ENCODE measurements around the gene PER1. TPM values are rescaled to one million over a fixed set of nuclear protein-coding genes. Genes with fewer than 3 reads are reported as not detected.

PER1 gene
- total RNA-seq, 1 donor from 2014 or later, result 123 TPM

DNA sequence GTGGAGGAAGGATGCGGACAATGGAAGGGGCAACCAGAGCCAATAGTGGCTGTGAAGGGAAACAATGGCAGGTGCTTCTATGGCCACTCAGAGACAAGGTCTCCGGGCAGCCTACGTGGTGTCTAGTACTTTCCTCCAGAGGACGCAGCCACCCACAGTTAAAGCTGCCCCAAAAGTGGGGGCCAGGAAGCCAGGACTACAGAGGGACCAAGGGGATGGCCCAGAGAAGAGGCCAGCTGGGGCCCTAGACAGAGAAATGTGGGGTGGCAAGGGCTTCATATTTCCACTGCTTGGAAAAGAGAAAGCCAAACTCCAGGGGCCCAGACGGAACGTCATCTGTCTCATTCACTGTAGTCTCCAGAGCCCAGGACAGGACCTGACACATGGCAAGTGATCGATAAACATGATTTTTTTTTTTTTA, 837 bp upstream of the PER1 start:
- DNase-seq (ENCODE audit: low spot score), result no peak

DNA sequence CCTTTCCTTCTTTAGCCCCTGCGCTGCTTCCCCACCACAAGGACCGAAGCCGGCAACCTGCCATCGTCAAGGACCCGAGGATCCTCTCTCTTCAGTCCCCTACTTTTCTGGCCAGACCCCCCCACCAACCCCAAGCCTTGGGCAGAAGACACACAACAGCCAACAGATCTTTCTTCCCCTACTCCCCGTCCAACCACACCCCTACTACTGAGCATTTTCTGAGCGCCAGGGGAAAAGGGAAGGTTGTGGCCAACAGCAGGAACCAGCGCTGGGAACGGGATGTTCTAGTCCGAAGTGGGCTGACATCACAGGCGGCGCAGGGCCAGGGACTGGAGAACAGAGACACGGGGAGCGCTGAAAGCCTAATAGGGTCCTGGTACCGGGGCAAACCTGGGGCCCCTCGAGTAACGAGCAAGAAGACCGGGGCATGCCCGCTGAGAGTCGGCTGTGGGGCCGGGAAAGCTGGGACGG, 528 bp downstream of the PER1 start:
- peak; percentile 86 for DNase-seq (ENCODE audit: low spot score)

DNA sequence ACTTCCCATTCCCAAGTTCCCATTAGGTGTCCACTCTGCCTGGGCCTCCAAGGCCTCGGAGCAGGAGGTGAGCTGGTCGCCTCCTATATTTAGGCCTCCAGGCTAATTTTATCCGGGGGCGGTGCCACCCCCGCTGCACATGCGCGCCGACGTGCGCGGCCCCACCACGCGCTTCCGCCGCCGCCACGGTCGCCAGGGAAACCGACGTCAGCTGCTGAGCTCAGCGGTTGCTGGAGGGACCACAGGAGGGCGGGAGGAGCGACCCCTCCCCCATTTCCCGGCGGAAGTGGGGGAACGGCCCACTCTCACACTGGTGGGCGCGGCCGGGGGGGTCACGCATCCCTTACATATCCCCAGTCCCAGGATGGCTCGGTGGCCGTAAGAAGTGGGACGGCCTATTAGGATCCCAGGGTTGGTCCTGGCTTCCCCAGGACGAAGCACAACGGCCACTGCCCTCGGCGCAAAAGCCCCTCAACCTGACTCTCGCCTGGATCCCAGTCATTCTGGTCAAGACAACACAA, 1.0 kb downstream of the PER1 start:
- peak; percentile 92 for DNase-seq (ENCODE audit: low spot score)

DNA sequence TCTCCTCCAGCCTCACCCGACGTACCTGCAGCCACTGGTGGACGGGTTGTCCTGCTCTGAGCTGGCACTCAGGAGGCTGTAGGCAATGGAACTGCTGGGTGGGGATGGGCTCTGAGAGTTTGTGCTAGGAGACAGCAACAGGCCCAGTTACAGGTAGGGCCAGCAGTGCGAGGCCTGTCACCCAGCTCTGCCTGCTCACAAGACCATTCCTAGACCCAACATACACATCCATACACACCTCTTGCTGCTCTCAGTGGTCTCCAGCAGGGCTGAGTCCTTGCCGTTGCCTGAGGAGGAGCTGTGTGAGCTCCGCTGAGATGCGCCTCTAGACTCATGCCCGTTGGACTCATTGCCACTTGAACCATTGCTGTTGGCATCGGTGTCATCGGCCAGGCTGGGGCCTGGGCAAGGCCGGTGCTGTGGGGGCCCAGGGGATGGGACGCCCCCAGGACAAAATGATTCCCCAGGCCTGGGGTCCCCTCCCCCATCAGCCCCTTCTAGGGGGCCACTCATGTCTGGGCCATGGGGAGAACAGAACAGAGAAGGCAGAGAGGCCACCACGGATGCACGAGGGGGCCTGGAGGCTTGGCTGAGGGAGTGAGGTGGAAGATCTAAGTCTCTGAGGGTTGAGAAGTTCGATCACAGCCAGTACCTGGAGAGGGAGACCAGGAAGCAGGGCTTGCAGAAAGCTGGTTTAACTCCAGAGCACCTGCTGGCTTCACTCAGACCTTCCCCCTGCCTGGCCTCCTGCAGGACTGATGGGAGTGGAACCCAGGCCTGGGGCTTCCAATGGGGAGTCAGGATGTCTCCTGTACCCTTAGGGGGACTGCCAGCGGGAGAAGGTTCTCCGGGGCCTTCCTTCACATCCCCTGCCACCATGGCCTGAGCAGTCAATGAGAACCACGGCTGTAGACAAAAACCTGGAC, 1.7 kb downstream of the PER1 start:
- no peak for DNase-seq (ENCODE audit: low spot score)

DNA sequence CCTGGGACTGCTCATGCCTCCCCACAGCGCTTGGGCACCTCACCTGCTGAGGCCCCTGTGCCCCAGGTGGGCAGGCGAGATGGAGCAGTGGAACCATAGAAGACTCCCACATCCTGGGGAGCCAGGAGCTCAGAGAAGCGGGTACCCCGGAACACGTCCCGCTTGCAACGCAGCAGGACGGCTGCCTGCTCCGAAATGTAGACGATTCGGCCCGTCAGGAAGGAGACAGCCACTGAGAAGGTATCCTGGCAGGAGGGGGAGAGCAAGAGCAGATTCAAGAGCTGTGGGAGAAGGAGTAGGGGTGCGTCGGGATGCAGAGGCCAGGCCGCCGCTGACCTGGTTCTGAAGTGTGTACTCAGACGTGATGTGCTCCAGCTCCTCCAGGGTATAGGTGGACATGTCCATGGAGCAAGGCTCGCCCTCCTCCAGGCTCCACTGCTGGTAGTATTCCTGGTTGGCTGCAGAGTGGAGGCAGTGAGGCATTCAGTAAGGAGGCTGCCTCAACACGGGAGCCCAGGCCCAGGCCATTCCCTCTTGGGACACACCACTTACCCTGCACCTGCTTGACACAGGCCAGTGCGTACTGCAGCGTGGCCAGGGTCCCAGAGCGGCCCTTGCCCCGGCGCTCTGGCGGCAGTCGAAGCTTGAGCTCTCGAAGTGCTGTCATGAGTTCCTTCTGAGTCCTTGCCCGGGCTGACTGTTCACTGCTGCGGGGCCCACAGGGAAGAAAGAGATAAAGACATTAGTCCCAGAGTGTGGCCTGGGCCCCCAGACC, 2.6 kb downstream of the PER1 start:
- no peak for DNase-seq (ENCODE audit: low spot score)

DNA sequence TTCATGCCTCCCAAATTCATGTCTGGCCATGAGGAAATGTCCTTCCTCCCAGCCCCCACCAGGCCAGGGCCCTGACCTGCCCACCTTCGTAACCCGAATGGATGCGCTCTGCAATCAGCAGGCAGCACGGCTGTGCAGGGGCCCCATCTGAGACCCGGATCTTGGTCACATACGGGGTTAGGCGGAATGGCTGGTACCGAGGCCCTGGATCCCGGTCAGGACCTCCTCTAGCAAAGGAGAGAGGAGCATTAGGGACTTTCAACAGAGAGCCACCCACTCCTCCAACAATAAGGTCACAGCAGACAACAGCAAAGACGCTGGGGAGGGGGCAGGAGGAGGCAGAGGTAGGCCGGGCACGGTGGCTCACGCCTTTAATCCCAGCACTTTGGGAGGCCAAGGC, 3.6 kb downstream of the PER1 start:
- no peak for DNase-seq (ENCODE audit: low spot score)

DNA sequence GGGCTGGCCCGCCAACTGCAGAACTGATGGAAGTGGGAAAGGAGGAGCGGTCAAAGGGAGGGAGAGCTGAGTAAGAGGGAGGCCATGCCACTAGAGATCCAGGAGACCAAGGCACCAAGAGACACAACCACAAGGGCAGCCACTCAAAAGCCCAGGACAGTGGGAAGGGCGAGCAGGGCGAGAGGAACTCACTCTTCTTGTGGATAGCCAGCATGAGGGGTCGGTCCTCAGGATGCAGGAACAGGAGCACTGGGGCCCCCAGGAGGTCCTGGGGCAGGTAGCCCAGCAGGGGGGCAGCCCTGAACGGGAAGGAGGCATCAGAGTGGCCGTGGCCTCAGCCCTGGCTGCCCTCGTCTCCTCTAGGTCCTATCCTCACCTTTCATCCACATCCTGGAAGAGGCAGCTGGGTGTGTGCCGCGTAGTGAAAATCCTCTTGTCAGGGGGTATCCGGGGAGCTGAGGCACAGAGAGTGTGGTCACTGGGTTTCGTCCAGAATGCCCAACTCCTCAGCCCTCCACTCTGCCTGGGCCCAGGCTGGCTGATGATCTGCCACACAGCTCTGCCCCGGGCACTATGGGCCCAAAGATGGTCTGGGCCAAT, 4.3 kb downstream of the PER1 start:
- DNase-seq (ENCODE audit: low spot score), result no peak

DNA sequence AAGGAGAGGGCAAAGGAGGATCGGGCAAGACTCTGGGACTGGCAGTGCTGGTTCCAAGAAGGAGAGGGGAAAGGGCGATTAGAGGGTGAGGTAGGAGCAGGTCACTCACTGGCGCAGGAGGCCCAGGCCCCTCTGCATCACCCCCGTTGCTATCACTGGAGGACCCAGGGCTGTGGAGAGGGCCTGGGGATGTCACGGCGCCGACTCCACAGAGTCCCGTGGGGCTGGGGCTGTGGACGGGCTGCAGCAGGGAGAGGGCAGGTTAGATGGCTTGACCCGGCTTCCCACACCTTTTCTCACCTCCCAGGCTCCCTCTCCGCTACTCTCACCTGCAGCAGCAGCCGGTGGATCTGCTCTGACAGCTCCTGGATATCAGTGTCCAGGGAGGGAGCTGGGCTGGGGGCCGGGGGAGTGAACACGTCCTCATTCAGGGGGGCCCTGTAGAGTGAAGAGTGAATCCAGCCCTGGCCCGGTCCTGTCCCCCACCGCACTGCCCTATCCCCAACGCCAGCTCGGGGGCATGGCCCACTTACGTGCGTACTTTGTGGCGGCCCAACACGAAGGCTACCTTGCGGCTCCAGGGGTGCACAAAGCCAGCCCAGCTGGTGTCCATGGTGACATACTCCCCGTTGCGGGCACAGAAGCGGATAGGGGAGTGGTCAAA, 4.9 kb downstream of the PER1 start:
- no peak for DNase-seq (ENCODE audit: low spot score)

DNA sequence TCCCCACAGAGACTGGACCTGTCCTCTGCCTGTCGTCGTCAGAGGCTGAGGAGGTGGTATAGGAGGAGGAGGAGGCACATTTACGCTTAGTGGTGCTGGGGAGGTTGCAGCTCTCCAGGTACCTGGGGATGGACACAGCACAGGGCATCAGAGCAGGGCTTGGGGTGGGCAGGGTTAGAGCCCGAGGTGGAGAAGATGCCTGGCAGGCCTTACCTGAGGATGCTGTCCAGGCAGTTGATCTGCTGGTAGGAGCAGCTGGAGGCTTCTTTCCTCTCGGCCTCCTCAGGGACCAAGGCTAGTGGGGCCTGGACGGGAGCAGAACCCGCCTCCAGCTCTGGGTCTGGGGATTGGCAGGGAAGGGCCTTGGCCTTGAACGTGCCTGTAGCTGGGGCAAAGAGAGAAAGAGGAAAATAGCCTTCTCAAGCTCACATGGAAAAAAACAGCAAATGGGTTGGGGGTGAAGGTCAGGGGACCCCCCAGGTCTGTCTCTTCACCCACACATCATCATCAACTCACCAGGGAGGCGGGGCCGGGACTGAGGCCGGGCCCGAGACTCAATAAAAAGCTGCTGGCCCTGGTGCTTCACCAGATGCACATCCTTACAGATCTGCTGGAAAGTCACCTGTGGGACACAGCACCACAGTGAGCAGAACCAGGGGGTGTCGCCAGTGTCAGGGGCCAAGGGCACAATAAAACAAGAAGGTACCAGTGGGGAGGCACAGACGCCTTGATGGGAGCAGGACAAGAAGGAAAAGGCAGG, 5.6 kb downstream of the PER1 start:
- DNase-seq (ENCODE audit: low spot score), result no peak

DNA sequence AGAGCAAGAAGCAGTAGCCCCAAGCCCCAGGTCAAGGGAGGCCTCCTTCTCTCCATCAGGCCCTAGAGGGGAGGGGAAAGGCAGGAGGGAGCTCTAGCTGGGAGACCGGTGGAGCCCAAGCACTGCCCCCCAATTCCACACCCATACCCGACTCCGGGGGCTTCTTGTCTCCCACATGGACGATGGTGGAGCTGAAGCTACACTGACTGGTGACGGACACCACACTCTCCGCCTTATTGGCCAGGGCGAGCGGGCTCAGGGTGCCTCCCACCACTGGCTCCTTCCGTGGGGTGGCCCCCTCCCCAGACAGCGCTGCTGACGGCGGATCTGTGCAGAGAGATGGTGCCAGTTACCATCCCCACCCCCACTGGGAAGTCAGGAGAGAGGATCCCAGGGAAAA, 6.4 kb downstream of the PER1 start:
- no peak for DNase-seq (ENCODE audit: low spot score)

DNA sequence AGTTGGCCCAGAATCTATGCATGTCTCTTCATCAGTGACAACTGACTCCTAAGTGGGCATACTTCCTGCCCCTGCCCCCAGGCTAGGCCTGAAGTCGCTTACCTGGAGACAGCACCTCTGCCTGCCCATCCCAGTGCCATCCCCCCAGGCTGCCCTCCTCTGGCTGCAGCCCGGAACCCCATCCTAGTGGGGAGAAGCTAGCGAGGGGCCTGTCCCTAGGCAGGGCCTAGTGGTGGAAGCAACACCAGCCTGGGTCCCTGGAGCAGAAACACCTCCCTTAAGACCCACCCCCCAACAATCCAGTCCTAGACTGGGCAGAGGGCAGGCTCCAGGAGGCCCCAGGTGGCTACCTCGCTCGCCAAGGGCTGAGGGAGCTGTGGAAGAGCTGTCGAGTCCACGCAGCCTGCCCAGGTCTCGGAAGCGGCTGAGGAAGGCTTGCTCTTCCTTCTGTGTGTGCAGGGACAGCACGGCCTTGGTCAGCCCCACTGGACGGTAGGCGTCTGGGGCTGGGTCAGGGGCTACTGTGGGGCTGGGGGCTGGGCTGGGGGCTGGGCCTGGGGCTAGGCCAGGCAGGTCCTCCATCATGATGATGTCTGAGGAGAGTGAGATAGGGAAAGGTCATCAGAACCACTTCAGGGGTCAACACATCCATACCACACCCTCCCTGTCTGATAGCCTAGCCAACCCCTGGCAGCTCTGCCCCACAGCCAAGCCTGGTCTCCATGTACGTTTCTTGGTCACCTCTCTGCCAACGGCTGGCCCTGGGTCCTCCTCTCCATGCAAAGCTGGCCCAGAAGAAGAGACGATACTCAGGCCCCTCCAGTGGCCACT, 7.6 kb downstream of the PER1 start:
- DNase-seq (ENCODE audit: low spot score), result no peak

DNA sequence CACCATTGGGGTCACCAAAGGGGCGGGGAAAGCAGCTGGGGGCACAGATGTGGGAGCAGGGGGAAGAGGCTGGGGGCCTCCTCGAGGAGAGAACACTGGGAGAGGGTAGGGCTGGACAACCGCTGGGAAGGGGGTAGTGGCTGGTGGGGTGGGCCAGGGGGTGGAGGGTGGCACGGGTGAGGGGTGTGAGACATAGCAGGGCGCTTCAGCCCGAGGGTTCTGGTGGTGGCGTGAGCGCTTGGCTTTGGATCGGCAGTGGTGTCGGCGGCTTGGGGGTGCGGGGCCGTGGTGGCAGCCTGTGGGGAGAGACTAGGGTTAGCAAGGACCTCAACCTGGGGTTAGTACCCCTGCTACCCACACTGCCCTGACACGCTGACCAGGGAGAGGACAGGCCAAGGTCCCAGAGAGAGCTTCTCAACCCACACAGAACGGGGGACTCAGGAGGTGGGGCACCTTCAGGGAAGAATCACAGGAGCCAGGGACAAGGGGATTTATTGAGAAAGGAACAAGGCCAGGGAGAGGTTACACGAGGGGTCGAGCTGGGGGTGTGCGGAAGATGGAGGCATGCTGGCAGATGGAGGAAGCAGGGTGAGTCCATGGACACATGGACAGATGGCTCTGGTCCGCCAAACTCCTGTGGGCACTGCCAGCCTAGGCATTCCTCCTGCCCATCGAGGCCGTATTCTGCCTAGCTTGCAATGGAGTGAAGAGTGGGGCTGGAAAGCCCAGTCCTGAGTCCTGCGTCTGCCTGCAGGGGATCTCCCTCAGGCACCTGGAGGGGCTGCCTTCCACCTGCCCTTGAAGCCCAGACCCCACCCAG, 8.4 kb downstream of the PER1 start:
- no peak for DNase-seq (ENCODE audit: low spot score)

DNA sequence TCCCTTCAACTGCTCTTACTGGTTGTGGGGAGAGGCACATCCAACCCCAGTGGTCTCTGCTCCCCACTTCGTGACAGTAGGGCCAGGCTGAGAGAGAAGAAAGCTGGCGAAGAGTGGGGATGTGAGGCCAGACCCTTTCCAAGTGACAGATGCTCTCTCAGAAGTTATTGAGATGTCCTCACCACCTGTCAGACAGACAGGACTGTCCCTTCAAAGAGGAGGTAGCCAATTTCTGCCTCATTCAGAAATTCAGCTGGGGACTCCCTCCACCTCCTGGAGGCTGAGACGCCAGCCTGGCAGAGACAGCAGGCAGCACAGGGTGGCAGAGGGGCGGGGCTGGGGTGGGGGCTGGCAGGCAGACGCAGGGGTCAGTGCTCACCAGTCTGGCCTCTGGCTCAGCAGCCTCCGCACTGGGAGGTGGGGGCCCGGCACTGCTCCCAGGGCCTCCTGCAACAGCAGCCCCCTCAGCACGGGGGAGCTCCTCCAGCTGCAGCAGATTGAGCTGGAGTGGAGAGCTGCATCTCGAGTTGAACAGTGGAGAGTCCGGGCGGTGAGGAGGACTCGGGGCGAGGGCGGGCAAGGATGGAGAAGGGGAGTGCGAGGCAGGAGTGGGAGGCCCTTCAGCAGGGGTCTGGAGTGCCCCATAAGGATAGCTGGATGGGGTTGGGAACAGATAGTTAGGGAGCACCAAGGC, 9.2 kb downstream of the PER1 start:
- DNase-seq (ENCODE audit: low spot score), result no peak

DNA sequence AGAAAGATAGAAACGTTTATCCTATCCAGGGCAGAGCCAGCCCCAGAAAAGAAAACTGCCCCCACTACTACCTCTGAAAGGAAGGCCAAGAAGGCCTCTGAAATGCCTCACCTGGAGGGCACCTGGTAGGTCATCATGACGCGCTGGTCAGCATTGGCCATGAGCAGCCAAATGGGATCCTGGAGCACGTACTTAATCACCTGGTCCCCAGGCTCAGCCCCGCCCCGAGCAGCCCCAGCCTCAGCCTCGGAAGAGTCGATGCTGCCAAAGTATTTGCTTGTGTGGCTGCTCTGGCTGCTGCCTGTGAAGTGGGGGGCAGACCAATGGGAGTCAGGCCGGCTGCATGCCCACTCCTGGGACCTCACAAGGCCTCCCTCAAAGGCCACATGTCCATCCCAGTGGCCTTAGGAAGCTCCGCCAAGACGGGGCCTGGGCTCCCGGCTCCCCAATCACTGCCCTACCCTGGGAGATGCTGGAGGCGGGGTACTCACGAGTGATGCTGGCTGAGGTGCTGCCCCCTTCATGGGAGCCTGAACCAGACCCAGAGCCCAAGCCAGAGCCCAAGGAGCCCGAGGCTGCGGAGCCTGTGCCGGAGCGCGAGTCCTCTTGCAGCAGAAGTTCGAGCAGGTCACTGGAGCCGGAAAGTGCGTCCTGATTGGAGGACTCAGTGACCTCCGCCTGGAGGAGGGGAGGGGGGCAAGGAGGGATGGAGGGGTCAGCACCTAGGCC, 9.9 kb downstream of the PER1 start:
- DNase-seq (ENCODE audit: low spot score), result no peak

DNA sequence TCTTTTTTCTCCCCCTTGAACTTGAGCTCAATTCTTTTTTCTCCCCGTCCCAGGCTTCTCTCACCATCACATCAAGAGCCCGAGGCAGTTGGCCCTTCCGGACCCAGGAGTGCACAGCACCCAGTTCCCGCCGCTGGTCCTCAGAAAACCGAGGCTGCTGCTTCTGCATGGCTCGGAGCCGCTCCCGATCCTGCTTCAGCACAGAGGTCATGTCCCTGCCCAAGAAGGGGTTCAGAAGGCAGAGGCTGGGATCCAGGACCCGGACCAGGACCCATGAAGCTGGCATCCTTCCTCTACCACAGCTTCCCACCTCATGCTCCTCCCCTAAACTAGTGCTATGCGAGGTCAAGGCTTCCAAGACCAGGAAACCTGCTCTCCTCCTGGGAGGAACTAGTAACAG, 10.5 kb downstream of the PER1 start:
- no peak for DNase-seq (ENCODE audit: low spot score)

DNA sequence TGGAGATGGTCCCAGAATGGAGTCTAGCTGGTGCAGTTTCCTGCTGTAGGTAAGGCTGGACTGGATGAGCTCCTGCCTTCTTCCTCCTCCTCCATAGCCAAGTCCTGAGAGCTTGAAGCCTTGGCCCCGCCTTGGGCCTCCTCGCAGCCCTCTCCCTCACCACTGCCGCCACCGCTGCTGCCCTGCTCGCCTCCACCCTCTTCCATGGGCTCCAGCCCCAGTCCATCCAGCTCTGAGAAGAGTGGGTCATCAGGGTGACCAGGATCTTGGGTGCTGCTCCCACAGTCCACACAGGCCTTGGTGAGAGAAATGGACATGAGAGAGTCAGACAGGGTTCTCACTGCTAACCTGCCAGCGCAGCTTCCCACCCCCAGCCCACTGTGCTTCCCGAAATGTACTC, 11.2 kb downstream of the PER1 start:
- no peak for DNase-seq (ENCODE audit: low spot score)

DNA sequence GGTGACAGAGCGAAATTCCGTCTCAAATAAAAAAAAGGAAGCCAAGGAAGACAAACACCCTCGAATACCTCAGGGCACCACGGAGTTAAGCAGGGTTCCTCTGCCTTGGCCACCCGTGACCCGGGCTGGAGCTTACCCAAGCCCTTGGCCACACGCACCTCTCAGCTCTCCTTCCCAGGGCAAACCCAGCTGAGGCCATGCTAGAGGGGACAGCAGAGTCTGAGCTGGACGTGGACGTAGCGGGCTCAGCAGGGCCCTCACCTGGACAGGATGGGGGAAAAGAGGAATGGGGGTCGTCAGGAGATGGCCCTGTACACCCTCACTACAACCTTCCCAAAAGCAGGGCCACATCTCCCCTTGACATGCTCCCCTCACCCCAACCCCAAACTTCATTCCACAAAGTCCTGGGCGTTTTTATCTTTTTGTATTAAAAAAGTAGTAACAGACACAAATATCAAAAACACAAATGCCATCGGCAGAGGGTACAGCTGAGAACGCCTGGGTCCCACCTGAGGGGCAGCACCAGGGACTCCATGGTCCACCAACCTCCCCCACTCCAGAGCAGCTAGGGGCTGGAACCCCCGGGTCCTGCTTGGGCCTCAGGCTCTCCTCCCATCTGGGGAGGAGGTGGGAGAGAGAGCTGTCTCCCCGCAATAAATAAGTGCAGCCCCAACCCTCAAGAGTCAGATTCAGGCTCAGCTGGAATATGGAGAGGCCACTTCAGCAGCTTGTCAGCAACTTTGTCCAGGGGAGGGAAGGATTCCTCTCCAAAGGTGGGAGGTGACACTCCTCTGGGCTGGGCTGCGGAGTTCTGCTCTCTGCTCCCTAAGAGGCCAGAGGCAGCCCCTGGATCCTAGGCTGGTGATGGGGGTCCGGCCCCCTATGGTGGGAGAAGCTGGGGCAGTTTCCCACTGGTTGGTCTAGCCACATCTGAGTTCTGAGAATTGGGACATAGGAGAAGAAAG, 11.9 kb downstream of the PER1 start:
- DNase-seq (ENCODE audit: low spot score), result peak; percentile 16

All from mucosa of gallbladder (tissue), 1 donor.